Measurements from ENCODE around the gene FBXW11.

FBXW11 gene

GRCh38 chr5:171951218-171951617 is 55.2 kb downstream of the FBXW11 start:
- TF ChIP-seq CTCF (IDR thresholded peaks at IDR 0.05; ENCODE audit: insufficient read depth, low read length): no peak
- TF ChIP-seq GABPA (IDR thresholded peaks at IDR 0.05; ENCODE audit: low read depth): no peak
- TF ChIP-seq POLR2AphosphoS5 (IDR thresholded peaks at IDR 0.05; ENCODE audit: low read depth): no peak
- TF ChIP-seq SPI1 (IDR thresholded peaks at IDR 0.05; ENCODE audit: borderline replicate concordance, low read depth): no peak
- no peak for TF ChIP-seq REST (IDR thresholded peaks at IDR 0.05; ENCODE audit: insufficient replicate concordance, low read depth)

GRCh38 chr5:171946000-171946781 is 60.2 kb downstream of the FBXW11 start:
- Histone ChIP-seq H3K4me3 (replicated peaks; ENCODE audit: insufficient read depth, low read length) (no peak overlapping the region), H3K27ac (replicated peaks) (no peak overlapping the region), H3K27me3 (ENCODE audit: insufficient read depth, poor library complexity, severe bottlenecking) (no peaks in the 10 kb centered on the region)
- no peak for TF ChIP-seq REST (IDR thresholded peaks at IDR 0.05; ENCODE audit: insufficient replicate concordance, low read depth)
- TF ChIP-seq CTCF (IDR thresholded peaks at IDR 0.05; ENCODE audit: insufficient read depth, low read length): no peak
- TF ChIP-seq SPI1 (IDR thresholded peaks at IDR 0.05; ENCODE audit: borderline replicate concordance, low read depth): no peak
- TF ChIP-seq GABPA (IDR thresholded peaks at IDR 0.05; ENCODE audit: low read depth): no peak
- TF ChIP-seq POLR2AphosphoS5 (IDR thresholded peaks at IDR 0.05; ENCODE audit: low read depth): no peak
- DNase-seq (ENCODE audit: low read depth in 1 of 2, low spot score in 1 of 2): no peak

More at GRCh38 chr5:171951218-171951617, 55.2 kb downstream of the FBXW11 start:
- no peak for DNase-seq (ENCODE audit: low read depth in 1 of 2, low spot score in 1 of 2)
- Histone ChIP-seq H3K27me3 (ENCODE audit: insufficient read depth, poor library complexity, severe bottlenecking) (no peaks in the 10 kb centered on the region), H3K4me3 (replicated peaks; ENCODE audit: insufficient read depth, low read length) (no peak overlapping the region), H3K27ac (replicated peaks) (no peak overlapping the region)

- Histone ChIP-seq H3K27ac (replicated peaks) (no peak overlapping the region), H3K27me3 (ENCODE audit: insufficient read depth, poor library complexity, severe bottlenecking) (no peaks in the 10 kb centered on the region), H3K4me3 (replicated peaks; ENCODE audit: insufficient read depth, low read length) (no peak overlapping the region)
- TF ChIP-seq SPI1 (IDR thresholded peaks at IDR 0.05; ENCODE audit: borderline replicate concordance, low read depth): no peak
- no peak for TF ChIP-seq CTCF (IDR thresholded peaks at IDR 0.05; ENCODE audit: insufficient read depth, low read length)
- TF ChIP-seq POLR2AphosphoS5 (IDR thresholded peaks at IDR 0.05; ENCODE audit: low read depth): no peak
- no peak for TF ChIP-seq GABPA (IDR thresholded peaks at IDR 0.05; ENCODE audit: low read depth)
- TF ChIP-seq REST (IDR thresholded peaks at IDR 0.05; ENCODE audit: insufficient replicate concordance, low read depth): no peak
- no peak for DNase-seq (ENCODE audit: low read depth in 1 of 2, low spot score in 1 of 2)
Observed at GRCh38 chr5:171945476-171945875, 61.0 kb downstream of the FBXW11 start.
